Measurements from ENCODE around the gene MARK1. TPM values are rescaled to one million over a fixed set of nuclear protein-coding genes. Genes with fewer than 3 reads are reported as not detected.

MARK1 gene
- total RNA-seq, 1 experiment from 2014 or later = 17.8 TPM

- Histone ChIP-seq H3K79me2 (ENCODE audit: insufficient read depth, low read length) (peaks cover 5% of the 10 kb centered on the region; the same call in 1 of the 2 replicates), H2BK120ac (ENCODE audit: low read depth, low read length, poor library complexity, severe bottlenecking) (no peak overlapping the region), H3K14ac (ENCODE audit: insufficient read depth, low read length) (no peak overlapping the region), H3K56ac (ENCODE audit: insufficient read length, low read depth, low read length) (no peak overlapping the region), H3K4me1 (ENCODE audit: insufficient read depth, low read length) (peaks cover 3% of the 10 kb centered on the region; the same call in 1 of the 2 replicates), H3T11ph (ENCODE audit: low read length) (no peak overlapping the region), H3K23ac (ENCODE audit: insufficient read length, low read depth, low read length) (no peak overlapping the region), H3K9ac (ENCODE audit: extremely low read depth, insufficient read length, low read length) (no peak overlapping the region), H3K23me2 (ENCODE audit: insufficient read length, low read depth, low read length, poor library complexity, severe bottlenecking) (no peaks in the 10 kb centered on the region), H3K18ac (ENCODE audit: insufficient read length, low read depth, low read length) (no peak overlapping the region), H3K27ac (ENCODE audit: insufficient read length, low read depth, low read length) (no peak overlapping the region), H3K9me3 (ENCODE audit: control insufficient read depth, low read depth, low read length) (no peaks in the 10 kb centered on the region), H2AFZ (ENCODE audit: low read length) (no peak overlapping the region), H2BK12ac (ENCODE audit: insufficient read length, low read depth, low read length) (no peak overlapping the region), H3K27me3 (ENCODE audit: insufficient read depth, low read length) (no peaks in the 10 kb centered on the region), H3K4ac (ENCODE audit: low read depth, low read length) (no peak overlapping the region), H4K5ac (ENCODE audit: insufficient read length, low read depth, low read length) (no peak overlapping the region), H4K20me1 (ENCODE audit: control insufficient read depth, insufficient read depth, insufficient read length) (no peaks in the 10 kb centered on the region), H2BK5ac (ENCODE audit: insufficient read length, low read length) (no peak overlapping the region), H3K4me2 (ENCODE audit: insufficient read depth, insufficient read length, low read length) (no peak overlapping the region), H4K91ac (ENCODE audit: insufficient read length, low read depth, low read length) (no peak overlapping the region), H2AK5ac (ENCODE audit: insufficient read length, low read length) (no peak overlapping the region), H4K8ac (replicated peaks; ENCODE audit: insufficient read length, low read depth, low read length) (no peak overlapping the region), H3K79me1 (ENCODE audit: insufficient read depth, low read depth, low read length, poor library complexity, severe bottlenecking) (peaks cover 10% of the 10 kb centered on the region), H2BK20ac (ENCODE audit: low read depth, low read length, poor library complexity, severe bottlenecking) (no peak overlapping the region), H2BK15ac (ENCODE audit: low read depth, low read length) (no peak overlapping the region)
- no peak for DNase-seq
- H3K27me3 Mint-ChIP-seq (ENCODE audit: low read depth) = no peaks in the 10 kb centered on the region
- TF ChIP-seq CTCF (conservative IDR thresholded peaks at IDR 0.05) = no peak
- no peak overlapping the region for H3K27ac Mint-ChIP-seq
- H3K4me1 Mint-ChIP-seq = peaks cover 16 to 21% of the 10 kb centered on the region in 2 experiments
- no CpG with 5 or more reads among the region's 3 CpGs for WGBS (ENCODE audit: extremely low coverage, insufficient read length, low lambda C conversion rate)
- no peaks in the 10 kb centered on the region for H3K36me3 Mint-ChIP-seq (ENCODE audit: insufficient read depth in 1 of 3, low read depth in 3 of 3)
- H3K9me3 Mint-ChIP-seq = no peaks in the 10 kb centered on the region
- H3K4me3 Mint-ChIP-seq = no peak overlapping the region
These were observed 36.3 kb downstream of the MARK1 start for GRCh38 chr1:220564216-220564615.
